Stimulated activated CD4-positive, alpha-beta T cell treated with anti-CD3 and anti-CD28 coated beads, TNF-alpha, amount 100 ng/mL, for 48 hours (primary cell): Measurements from ENCODE around the gene CDH4.

ENCODE experiments used
- DNase-seq, 3 donors: peaks; one replicate each; pipeline ENCODE4 v3.0.0-alpha.2; 2020; ENCODE audit warnings: low read depth in 3 of 3

Gene CDH4

DNA sequence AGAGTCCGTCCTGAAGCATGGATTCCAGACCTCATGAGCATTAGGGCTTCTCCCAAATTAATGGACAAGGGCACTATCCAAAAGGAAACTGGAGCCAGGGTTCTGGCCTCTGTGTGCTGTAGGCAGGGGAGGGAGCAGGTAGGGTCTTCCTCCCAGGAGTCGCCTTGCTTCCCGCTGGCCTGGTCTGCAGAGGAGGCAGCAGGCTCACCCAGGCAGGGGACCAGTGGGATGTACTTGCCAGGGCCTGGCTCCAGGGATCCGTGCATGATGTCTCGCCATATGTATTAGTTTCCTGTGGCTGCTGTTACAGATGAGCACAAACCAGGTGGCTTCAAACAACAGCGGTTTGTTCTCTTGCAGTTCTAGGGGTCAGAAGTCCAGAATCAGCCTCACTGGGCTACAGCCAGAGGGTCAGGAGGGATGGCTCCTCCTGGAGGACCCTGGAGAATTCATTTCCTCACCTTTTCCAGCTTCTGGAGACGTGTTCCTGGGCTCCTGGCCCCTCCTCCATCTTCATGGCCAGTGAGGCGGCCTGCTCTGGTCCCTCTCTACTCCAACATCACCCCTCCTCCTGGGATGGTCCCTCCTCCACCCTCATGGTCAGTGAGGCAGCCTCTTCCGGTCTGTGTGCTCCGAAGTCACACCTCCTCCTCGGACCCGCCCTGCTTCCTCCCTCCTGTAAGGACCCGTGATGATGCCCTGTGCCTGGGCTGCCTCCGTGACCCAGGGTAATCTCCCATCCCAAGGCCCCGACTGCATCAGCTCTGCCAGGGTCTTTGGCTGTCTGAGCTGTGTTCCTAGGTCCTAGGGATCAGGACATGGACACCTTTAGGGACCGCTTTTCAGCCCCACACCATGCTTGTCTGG is 329.1 kb downstream of the CDH4 start:
- no peak for DNase-seq

DNA sequence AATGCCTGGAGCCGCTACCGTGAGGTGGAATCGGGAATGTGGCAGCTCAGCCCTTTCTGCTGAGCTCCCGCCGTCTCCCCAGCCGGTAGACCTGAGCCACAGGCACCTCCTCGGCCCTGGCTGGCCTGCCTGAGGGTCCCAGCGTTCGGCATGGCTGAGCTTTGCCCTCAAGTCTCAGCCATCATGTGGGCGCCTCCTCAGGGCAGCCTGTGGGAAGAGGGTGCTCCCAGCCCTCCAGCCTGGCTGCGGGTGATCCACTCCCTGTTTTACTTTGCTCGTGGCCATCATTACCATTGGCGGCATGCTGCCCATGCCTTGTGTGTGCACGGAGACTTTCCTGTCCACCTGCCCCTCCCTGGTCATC is 329.7 kb downstream of the CDH4 start:
- no peak for DNase-seq

DNA sequence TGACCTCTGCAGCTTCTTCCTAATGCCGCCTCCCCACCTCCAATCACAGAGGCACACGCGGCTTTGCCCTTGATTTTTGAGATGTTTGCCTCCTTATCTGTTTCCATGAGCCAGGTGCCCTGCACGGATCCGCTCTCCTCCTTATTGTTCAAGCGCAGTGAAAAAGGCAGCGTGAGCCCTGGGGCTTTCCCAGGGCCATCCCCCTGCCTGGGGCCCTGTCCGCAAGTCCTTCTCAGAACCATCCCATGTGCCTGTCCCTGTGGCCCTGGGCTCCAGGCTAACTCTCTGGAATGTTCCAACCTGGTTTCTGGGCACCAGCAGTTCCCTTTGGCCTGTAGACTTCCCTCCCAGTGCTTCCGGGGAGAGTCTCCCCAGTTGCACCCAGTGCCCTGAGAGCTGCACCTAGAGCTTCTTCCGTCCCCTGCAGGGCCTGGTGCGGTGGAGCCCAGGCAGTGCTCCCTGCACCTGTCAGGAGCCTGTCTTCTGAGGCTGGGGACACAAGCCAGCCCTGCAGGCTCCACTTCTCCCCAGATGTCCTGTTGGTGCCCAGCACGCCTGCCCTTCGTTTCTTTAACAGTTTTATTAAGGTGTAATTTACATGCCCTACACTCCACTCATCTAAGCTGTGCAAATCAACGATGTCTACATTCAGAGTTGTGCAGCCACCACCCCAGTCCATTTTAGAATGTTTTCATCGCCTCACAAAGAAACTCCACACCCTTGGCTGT is 330.3 kb downstream of the CDH4 start:
- no peak for DNase-seq

DNA sequence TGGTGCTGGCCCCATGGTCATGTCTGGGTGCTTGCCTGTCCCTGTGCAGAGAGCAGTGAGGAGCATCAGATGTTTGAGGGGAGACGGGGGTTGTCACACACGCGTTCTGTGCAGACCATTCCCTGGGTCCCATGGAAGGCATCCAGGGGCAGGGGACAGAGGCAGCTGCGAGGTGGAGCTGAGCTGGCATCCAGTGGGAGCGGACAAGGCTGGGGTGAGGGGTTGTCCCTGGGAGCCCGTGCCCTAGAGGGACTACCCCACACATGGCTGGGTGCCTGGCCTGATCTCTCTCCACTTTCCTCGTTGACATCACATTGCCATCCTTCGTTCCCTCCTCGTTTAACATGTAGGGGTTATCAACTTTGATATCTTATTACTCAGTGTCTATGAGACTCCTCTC is 331.3 kb downstream of the CDH4 start:
- DNase-seq = no peak

DNA sequence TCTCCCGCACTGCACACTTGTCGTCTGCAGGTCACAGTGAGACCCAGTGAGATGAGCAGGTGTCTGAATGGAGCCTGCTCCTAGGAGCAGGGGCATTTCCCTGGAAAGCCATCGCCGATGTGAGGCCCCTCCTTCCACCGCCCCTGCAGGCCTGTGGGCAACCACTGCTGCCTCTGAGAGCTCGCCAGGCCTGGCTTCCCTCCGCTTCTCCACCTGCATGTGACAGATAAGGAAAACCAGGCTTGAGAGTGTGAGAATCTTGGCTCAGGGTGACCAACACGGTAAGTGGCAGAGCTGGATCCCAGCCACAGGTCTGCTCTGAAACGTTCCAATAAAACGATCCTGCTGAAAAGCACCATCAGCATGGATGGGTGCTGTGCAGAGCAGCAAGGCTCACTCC is 332.8 kb downstream of the CDH4 start:
- DNase-seq = no peak

DNA sequence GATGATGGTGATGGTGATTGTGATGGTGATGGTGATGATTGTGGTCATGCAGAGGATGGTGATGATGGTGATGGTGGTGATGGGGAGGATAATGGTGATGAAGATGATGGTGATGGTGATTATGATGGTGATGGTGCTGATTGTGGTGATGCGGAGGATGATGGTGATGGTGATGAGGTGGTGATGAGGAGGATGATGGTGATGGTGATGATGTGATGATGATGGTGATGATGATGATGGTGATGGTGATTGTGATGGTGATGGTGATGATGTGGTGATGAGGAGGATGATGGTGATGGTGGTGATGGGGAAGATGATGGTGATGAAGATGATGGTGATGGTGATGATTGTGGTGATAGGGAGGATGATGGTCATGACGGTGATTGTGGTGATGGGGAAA is 333.7 kb downstream of the CDH4 start:
- DNase-seq = no peak

DNA sequence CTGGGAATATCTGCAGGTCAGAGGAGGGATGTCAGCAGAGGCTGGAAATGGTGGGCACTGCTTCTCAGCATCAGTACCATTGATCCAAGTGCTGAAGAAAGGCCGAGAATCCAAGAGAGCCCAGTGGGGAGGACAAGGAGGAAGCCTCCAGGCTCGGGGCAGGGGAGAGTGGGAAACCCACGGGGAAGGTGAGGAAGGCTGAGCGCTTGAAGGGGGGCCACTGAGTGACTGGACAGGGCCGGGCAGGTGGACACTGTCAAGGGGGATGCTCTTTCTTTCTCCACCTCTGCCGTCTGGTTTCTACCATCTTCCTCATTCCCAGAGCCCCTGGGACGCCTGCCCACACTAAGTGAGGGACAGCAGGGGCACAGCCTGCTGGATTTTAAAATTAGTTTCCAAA is 335.0 kb downstream of the CDH4 start:
- DNase-seq = no peak

DNA sequence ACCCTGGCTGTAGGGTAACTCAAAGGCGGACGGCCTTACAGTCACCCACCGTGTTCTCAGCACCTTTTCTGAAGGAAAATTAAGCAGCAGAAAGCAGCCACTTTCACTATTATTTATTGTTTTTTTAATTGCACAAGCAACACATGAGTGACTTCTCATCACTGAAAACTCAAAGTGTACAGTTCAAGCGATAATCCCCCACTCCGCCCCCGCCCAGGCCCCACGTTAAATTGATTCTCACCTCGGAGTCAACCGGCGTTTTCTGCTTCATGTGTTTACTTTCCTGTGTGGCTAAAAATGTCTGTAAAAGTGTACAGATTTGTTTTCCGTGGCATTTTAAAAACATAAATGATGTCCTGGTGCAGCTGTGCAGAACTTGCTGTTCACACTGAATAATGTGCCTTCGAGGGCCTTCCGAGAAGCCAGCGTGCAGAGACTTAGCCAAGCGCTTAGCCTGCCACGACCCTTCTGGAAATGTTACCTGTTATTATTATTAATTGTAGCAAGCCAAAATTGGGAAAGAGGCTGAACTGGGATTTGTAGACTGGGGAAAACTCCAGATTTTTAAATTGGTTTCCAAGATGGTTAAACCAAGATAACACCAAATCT is 335.7 kb downstream of the CDH4 start:
- no peak for DNase-seq

DNA sequence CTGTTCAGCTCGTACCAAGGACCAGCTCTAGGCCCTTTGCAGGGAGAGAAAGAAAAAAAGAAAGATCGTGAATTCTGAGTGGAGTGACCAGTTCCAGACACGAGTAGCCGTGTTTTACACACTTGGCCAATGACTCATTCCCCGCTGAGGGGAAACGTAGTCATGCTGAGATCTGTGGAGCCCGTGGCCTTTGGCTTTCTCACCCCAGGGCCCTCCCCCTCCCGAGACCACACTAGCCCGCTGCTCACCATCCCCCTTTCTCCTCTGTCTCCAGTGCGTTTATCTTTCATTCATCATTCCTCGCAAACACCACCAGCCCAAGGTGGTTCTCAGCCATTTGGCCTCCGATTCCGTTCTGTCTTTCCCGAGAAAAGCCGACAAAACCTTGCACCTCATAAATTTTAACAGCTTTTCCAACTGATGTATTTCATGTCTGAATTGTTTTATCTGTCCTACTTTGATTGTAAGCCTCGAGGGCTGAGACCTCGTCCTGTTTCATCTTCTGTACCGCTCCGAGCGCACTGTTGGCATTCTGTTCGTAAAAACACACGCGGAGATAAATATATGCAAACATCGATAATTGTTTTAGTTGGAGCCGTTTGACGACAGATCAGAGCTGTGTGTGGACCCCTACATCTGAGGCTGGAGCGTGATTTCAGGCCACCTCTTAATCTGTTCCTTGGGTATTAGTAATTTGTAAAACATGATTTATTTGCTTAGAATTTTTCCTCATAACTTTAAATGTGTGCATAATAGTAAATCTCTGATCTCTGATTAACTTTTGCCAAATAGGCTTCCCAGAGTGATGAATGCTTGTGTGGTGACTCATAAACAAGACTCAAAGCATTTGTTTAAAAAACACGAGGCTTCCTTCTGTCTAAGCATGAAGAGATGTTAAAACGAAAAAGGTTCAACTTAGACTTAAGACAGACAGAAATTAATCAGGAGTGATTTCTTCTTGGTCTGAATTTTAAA is 336.6 kb downstream of the CDH4 start:
- no peak for DNase-seq

DNA sequence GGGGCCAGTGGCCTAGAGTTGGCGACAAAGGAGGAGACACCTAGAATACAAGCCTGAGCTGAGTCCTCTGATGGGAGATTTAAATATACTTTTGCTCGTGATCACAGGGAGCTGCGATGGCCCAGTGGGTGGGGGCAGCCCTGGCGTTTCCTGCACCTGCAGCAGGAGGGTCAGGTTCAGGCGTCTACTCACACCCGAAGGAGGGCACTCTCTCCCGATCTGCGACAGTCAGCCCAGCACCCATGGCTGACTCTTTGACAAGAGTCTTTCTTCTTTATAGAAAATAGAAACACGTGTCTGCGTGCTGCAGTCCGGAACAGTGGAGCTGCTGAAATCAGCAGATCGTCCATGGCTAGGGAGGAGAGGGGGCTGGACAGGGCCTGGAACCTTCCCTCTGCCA is 338.2 kb downstream of the CDH4 start:
- DNase-seq = no peak

DNA sequence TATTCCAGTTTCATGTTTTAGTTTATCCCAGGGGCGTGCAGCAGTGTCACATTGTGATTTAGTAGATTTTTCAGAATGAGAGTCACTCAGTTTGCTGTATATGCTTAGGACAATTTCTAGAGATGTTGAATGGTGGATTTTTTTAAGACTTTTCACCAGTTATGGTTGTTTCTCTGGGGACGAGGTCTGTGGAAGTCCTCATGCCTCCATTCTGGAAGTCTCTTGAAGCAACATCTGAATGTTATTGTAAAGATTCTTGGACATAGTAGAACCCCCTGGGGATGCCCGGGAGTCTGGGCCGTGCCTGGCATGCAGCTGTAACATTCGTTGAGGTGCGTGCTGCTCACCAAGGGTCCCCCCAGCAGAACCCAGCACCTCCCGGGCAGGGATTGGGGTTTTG is 341.5 kb downstream of the CDH4 start:
- DNase-seq = no peak

DNA sequence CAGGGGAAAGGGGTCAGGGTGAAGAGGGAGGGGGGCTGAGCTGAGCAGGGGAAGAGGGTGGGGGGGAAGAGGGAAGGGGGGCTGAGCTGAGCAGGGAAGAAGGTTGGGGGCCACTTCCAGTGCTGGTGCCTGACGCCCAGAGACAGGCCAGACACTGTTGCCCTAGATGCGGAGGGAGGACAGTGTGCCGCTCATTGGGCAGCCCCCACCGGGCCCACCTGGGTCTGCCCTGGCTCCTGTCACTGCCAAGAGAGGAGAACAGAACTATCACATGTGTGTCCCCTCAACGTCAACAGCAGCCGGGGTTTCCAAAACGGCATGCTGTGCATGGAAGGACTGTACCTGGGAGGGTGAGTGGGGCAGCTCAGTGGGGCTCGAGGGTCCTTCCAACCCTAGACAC is 342.1 kb downstream of the CDH4 start:
- DNase-seq = no peak

DNA sequence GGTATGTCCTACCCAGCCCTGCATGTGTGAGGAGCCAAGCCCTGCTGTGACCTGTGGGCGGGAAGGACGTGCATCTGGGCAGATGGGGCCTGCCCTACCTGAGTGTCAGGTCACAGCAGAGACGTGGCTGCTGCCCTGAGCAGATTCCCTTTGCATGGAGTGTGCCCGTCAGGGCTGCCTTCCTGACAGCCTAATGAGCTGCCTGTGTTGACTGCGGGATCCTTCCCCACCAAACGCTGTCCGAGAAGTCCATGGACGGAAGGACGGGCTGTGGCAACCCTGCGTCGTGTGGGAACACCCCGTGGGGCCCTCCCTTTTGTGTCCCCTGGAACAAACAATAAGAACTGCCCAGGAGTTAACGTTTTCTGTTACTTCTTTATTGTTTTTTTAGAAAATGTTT is 343.2 kb downstream of the CDH4 start:
- DNase-seq = no peak

DNA sequence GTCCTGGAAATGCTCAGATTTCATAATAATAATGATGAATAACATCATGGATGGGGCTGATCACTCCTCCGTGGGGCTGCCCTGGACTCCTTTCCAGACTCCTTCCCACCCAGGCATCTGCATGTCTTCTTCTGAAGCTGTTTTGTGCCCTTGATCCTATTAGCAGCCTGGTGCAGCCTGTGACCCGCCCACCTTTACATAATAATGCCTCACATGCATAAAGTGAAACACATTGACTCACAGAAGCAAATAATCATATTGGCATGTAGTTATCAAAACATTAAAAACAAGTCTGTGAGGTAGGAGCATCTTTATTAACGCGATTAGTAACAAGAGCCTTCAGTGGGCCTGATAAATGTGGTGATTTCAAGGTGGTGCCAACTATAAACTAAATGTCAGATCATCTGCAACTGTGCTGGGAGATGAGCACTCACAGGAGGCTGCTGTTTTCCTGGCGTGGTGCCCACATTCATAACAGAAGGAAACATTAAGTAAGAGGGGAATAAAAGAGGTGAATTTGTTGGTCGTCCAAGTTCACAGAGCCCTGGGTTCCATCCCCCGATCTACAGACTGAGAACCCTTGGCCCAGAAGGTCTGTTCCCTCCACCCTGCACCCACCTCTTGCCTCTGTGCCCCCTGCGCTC is 344.7 kb downstream of the CDH4 start:
- no peak for DNase-seq

DNA sequence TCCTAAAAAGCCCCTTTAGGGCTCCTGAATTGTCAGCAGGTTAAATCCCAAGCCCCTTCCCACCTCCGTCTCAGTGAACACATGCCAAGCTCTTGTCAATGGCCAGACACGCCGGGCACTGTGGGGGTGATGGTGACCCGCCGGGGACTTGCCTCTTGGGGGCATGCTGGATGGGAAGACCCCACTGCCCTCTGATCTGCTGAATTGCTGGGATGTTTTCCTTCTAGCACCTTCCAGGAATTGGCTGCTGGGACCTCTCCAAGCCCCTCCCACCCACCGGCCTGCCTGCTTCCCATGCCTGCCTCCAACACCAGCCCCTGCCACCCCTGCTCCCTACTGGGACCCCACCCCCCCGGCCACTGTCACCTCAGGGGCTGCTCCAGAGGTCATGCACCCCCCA is 345.9 kb downstream of the CDH4 start:
- DNase-seq = no peak

DNA sequence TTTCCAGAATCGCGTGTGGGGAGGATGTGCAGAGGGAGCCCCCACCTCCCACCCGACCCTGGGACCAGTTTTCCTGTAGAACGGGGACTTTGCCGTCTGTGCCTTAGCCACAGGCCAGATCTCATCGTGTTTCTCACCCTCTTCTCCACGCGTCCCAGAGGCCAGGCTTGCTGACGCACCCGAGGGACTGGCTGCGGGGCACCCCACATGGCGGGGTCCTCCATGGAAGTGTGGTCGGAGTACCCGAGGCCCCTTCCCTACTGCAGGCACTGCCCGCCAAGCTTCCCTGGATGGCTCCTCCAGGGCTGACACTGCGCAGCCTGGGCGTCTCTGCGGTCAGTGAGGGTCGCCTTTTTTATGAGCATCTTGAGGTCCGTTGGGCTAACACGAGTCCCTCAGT is 346.5 kb downstream of the CDH4 start:
- no peak for DNase-seq

DNA sequence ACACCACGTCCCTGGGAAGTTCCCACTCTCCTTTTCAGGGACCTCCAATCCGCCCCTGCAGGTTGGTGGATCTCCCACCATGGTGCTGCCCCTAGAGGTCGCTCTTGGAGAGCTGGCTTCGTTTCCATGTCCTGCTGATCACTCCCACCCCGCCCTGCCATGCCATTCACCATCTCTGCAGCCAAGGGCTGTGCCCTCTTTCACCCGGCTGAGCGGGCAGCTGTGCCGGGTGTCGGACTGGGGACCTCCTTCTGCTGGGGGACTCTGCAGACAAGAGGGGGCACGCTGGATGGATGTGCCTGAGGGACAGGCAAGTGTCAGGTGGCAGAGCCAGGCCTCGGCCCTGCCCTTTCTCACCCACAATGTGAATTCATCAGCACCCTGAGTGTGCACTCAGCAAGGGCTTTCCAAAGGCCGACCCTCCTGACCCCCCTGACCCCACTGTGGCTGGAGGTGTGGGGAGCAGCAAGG is 347.0 kb downstream of the CDH4 start:
- DNase-seq = no peak

DNA sequence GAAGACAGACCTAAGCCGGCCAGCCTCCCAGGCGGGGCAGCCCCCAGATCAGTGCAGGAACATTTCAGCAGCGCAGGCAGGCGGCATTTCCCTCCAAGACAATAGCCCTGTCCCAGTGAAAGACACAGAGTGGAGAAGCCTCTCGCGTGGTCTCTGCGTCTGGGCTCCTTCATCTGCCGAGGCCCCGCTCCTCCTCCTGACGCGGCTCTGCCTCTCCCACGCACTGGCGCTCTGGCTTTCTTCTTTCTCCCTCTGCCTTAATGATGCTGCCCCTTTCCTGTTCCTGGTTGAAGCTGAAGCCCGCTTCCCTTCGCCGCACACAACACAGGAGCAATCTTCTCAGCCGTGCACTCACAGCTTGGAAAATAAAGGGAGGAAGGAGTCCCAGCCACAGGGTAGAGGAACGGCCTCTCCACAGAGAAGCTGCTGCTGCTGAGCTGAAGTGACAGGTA is 347.5 kb downstream of the CDH4 start:
- DNase-seq = no peak

DNA sequence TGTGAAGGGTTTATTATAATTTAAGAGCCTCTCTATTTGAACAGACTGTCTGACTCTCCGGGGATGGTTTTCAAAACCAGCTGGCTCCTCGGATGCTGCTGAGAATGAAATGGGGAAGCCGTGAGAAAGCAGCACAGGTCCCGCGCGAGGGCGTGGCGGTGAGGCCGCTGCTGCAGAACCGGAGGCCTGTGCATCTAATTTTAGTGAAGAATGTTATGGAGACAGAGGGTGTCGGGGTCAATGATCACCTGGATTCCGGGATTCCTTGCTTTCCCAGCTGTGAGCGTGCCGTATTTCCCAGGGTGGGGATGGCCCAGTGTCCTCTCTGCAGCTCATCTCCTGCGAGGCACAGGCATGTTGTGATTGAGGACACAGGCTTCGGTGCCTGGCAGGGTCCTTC is 348.0 kb downstream of the CDH4 start:
- no peak for DNase-seq

DNA sequence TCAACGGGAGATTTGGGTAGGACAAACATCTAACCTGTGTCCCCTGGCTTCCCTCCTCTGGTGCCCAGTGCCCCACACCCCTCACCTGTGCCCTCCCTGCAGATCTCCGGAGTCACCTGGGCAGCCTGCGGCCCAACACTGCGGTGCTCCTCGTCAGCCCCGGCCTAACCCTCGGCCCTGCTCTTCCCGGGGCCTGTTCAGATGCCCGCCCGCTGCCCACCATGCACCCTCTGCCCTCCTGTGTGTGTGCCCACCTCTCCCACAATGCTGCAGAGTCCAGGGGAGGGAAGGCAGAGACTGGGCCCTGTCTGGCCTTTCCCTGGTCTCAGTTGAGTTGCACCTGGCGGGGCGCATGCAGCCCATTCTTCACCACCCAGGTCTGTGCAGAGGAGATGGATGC is 349.3 kb downstream of the CDH4 start:
- no peak for DNase-seq

DNA sequence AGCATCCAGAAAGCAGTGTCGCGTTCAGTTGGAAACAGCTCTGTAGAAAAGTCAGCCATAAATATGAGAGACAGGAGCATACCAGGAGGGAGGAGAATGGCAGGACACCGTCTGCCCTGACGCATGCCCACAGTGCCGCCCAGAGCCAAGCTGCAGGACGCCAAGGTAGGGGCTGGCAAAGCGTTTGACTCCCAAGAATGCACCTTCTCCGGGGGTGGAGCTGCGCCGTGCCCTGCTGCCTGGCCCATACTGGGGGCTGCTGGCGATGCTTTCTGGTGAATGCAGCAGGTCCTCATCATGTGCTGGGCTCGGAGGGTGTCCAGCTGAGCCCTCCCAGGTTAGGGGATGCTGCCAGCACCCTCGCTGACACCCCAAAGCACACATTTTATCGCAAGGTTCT is 349.8 kb downstream of the CDH4 start:
- no peak for DNase-seq
